Measurements from ENCODE around the gene TRAPPC5.
A peak's percentile ranks its signal among the peaks of the same experiment; 100 is the strongest.
"Not testable (repeated sequence)": the region's sequence is repeated elsewhere in the genome, so short reads cannot be mapped to it uniquely, and the experiment has no call there.

The TRAPPC5 gene

DNA sequence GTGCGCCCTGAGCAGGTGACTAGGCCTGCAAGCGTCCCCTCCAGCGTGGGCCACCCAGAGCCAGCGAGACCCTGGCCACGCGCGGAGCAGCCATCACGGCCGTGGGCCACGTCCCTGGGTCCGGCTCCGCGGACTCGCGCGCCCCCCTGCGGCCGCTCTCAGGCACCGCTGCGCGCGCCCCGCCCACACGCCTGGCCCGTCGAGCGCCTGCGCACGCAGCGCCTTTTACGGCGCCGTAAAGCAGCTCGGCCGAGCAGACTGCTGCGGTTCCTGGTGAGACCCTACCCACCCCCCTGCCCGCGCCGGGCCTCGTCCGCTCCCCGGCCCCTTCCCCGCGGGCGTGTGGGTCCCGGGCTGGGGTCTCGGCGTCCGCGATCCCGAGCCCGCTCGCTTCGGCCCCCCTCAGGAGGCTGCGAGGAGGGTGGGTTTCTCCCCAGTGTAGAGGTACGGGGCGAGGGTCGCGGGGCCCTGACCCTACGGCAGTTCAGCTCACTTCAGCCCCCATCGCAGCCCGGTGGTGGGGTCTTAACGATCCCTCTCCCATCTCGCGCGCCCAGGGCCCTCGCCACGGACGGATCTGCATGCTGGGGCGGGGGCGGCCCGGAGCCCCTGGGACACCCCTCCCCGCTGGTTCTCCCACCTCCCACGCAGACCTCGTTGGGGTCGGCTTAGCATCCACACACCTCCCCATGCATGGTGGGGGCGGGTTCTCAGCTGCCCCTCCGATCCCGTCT lies at the start of gene TRAPPC5:
Gene TRAPPC5 (plus strand): TSS at position 228 of the 734 bp plus-strand sequence. CDS start 1,421 bp downstream, outside the sequence.
- DNase-seq = peak; percentile 23

DNA sequence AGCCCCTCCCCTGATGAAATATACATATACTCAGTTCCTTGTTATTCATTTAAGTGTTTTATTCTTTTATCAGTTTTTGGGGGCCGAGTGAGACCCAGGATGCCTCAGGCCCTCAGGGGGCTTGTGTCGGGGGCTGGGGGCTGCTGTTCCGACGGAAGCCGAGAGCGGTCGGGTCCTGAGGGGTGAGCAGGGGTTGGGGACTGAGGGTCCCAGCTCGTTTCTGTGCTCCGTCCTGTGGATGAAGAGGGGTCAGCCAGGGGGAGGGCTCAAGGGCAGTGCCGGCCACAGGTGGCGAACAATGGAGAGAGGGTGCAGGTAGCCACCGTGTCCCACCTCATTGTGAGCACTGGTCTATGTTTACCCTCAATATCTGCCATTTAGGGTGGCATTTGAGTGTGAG lies 49.1 kb upstream of the TRAPPC5 start:
- DNase-seq = no peak

DNA sequence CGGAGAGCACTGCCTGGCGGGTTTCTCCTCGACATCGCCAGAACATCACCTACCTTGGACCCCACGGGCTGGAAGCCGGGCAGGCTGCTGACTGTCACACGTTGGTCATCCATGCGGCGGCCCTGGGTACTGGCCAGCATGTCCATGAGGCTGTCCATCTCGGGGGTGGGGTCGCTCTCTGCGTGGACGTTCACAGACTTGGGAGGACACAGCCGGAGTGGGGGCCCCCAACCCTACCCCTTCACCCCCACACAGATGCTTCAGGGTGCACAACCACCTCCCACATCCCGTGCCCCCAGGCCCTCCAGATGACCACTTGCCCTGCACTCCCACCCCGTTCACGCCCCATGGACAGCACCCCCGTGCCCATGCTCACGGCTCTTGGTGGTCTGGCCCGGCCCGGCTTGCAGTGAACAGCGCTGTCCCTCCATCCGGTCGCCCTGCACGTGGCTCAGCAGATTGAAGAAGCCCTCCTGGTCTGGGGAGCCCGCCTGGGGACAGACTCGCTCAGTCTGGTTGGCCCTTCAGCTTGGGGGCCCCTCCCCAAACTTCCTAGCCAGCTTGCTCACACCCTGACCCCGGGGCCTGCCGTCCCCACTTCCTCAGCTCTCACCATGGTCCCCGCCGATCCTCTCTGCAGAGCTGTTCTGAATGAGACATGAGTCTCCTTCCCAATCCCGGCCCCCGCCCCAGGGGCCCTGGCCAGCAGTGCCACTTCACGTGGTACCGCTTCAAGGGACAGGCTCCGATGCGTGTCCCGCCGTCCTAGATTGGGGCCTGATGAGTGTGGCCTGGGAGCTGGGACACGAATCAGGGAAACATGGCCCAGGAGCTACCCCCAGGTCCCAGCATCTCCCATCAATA lies 48.1 kb upstream of the TRAPPC5 start:
- DNase-seq = no peak

DNA sequence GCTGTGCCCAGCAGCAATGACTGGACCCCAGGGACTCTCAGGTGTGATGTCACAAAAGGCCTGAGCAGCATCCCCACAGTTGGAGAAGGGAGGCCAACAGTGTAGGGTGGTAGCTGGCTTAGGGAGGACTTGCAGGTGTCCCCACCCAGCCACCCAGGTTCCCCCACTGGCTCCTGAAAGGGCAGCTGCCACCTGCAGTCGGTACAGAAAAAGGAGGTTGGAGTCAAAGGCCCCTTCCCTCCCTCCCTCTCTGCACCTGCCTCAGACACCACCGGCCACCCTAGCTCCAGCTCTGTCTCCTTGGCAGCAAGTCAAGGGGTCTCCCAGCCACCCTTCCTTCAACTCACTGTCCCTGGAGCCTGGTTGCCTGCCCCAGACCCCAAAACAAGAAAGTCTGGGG lies 46.9 kb upstream of the TRAPPC5 start, which contains the start of gene PCP2:
Gene PCP2 (minus strand): TSS at position 22 of the 400 bp plus-strand sequence. CDS start 262 bp downstream, outside the sequence.
- DNase-seq = no peak

DNA sequence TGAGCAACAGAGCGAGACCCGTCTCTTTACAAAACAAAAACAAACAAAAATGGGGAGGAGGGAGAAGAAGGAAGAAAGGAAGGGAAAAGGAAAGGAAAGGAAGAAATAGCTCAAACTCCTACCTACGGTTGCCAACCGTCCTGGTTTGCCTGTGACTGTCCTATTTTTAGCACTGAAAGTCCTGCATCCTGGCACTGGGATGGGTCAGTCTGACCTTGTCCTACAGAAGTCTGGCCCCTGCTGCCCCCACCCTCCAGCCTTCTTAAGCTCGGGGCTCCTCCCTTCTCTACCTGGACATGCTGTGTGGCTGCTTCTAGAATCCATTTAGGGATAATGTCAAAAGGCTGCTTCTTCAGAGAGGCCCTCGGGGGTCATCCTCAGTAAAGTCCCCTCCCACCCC lies 45.0 kb upstream of the TRAPPC5 start:
- DNase-seq = no peak

DNA sequence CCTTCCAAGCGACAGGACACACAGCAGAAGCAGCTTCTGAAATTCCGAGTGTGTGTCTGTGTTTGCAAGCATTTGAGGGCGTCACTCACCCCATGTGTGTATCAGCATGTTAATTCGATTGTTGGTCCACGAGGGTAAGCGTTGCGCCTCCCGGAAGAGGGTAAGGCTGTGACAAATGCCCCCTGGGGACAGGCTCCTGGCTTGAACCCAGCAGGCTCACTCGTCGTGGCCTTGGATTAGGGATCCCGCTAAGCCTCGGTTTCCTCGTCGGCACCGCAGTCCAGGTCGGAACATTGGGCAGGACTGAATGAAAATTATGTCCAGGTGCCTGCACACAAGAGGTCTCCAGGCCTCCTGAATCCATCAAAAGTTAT lies 44.3 kb upstream of the TRAPPC5 start:
- no peak for DNase-seq

DNA sequence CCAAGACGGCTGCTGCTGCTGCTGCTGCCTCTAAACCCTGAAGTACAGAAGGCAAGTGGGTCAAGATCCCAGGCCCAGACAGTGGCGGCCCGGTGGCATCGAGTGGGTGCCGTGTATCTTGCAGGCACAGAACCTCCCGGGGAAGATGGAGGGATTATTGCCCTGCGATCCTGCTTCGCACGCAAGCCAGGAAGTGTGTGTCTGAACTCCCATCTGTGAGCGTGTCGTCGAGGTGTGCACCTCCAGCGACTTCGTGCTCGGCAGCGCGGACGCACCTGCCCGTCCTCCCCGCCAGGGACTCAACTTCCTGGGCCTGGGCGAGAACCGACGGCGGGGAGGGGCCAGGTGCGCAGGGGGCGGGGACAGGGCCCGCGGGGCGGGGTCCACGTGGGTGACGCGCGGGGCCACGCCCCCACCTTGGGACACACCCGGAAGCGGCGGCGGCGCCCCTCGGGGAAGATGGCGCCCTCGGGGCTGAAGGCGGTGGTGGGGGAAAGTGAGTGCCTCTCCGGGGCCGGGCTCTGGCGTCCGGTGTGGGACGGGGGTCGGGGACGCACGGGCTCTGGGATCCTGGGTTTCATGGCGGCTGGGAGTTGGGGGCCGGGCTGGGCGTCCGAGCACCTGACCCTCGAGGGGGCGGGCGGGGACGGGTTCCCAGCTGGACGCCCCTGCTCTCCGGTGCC lies 43.8 kb upstream of the TRAPPC5 start, which contains the start of gene STXBP2:
Gene STXBP2 (plus strand): TSS at position 420 of the 683 bp plus-strand sequence. CDS start 40 bp downstream, at position 460.
- peak; percentile 11 for DNase-seq

DNA sequence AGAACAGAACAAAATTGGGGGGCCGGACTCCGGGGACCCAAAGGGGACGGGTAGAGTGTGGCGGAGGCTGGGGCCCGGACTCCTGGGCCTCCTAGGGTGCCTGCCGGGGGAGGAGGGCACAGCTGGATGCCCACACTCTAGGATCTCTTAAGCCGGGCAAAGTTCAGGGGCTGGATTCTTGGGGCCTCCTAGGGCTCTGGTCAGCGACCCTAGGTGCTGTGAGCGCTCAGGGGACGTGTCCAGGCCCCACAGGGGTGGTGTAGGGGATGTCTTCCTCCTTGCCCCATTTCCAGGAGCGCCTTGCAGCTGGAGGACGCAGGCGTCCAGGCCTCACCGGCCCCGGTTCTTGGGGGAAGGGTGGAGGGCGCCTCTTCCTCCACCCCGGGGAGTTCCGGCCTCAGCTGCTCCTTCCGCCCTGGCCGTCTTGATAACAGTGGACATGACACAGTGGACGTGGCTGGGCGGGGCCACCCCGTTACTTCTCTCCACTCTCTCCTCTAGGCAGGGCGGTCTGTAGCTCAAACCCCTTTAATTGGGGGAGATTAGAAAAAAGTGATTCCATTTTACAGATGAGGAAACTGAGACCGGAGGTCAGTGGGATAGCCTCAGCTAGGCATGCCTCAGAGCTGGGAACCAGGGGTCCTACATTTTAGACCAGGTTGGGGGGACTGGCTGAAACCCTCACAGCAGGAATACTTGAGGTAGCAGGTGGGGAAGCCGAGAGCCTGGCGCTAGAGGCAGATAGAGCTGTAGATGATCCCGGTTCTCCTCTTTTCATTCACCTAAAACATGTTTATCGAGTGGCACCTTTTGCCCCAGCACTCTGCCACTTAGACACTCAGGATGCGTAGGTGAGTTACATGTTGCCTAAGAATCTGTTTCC lies 43.0 kb upstream of the TRAPPC5 start:
- no peak for DNase-seq

DNA sequence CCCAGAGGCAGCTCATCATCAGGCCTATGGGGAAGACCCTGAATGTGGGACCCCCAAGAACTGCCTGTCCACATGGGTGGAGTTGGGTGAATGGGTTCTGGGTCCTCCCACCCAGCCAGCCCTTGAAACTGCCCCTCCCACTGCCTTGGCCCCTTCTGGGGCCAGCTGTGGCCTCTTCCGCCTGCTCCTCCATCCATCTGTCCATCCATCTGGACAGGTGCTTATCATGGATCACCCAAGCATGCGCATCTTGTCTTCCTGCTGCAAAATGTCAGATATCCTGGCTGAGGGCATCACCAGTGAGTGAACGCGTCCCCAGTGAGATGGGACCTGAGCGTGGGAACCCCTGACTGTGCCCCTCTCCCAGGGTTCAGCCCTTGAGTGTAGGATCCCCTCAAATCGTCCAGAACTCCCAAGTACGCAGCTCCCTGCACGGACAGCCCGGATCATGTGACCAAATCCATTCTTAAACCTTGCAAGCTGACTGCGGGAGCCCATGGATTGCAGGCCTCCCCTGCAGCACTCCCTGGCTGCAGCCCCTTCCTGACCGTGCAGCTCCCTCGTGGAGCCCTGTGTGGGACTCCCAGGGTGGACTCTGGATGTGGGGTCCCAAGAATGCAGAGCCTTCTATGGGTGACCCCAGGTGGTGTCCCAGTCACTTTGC lies 41.7 kb upstream of the TRAPPC5 start:
- no peak for DNase-seq

DNA sequence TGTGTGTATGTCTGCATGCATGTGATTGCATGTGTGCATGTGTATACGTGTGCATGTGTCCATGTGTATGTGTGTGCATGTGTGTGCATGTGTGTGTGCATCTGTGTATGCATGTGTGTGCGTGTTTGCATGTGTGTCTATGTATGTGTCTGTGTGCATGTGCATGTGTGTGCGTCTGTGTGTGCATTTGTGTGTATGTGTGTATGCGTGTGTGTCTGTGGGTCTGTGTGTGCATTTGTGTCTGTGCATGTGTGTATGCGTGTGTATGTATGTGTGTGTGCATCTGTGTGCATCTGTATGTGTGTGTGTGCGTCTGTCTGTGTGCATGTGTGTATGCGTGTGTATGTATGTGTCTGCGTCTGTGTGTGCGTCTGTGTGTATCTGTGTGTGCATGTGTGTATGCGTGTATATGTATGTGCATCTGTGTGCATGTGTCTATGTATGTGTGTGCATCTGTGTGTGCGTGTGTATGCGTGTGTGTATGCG lies 40.7 kb upstream of the TRAPPC5 start:
- no peak for DNase-seq

DNA sequence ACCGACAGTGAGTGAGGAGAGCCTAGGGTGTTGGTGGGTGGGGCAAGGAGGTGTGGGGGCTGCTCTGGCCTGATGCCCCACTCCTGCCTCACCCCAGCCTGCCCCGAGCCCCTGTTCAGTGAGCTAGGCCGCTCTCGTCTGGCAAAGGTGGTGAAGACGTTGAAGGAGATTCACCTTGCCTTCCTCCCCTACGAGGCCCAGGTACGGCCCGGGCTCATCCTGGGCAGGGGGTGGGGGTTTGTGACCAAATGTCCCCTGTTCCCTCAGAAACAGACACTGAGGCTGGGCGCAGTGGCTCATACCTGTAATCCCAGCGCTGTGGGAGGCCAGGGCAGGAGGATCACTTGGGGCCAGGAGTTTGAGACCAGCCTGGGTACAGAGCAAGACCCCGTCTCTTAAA lies 39.8 kb upstream of the TRAPPC5 start:
- DNase-seq = no peak

DNA sequence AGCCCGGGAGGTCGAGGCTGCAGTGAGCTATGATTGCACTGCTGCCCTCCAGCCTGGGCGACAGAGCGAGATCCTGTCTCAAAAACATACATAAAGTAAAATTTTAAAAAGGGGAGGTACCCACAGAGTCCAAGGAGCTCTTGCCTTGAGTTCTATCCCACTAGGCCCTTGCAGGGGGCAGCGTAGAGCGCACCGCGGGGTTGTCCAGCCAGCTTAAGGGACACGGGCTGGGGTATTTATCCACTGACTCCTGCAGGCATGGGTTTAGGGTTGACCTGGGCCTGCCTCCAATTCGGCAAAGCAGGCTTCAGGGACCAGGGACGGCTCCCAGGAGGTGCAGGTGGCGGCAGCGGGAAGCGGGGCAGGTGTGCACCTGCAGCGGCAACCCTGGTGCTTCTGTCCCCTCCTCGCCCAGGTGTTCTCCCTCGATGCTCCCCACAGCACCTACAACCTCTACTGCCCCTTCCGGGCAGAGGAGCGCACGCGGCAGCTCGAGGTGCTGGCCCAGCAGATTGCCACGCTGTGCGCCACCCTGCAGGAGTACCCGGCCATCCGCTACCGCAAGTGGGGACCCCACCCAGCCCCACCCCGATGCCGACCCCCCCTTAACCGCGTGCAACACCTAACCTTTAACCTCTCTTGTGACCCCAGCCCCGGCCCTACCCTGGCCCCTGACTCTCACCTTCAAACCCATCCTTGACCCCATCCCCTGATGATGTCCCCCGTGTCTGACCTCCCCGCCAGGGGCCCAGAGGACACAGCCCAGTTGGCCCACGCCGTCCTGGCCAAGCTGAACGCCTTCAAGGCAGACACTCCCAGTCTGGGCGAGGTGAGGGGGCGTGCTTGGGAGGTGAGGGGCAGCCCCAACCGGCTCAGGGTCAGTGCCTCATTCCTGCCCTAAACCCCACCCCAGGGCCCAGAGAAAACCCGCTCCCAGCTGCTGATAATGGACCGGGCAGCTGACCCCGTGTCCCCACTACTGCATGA lies 39.0 kb upstream of the TRAPPC5 start:
- DNase-seq = no peak

DNA sequence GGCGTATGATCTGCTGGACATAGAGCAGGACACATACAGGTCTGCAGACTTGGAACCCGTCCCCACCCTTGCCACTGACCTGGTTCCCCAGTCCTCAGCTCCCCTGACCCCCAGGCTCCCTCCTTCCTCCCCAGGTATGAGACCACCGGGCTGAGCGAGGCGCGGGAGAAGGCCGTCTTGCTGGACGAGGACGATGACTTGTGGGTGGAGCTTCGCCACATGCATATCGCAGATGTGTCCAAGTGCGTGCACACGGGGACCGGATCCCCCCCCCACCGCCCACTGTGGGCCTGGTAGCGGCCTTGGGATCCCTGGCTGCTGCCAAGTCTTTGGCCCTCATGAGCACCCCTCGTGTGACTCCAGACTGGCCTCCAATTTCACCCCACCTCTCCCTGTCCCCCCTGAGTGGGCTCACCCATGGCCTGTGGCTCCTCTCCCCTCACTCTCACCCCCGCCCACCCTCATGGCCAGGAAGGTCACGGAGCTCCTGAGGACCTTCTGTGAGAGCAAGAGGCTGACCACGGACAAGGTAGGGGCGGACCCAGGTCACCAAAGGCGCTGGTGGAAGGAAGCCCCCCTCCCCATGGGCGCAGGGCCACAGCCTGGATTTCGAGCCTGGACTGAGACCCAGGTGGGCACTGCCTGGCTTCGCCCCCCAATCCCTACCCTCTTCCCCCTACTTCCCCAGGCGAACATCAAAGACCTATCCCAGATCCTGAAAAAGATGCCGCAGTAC lies 38.2 kb upstream of the TRAPPC5 start:
- no peak for DNase-seq

DNA sequence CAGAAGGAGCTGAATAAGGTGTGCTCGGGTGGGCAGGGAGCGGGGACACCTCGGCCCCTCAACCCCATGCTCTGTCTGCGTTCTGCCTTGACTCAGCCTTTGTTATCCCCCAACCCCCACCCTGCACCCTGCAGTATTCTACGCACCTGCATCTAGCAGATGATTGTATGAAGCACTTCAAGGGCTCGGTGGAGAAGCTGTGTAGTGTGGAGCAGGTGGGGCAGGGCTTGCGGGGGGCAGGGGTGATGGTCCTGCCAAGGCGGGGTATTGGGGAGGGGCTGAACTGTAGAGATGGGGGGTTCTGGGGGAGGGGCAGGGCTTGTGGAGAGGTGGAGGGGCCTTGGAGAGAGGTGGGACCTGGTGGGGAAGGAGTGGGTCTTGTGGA lies 37.6 kb upstream of the TRAPPC5 start:
- DNase-seq = no peak

DNA sequence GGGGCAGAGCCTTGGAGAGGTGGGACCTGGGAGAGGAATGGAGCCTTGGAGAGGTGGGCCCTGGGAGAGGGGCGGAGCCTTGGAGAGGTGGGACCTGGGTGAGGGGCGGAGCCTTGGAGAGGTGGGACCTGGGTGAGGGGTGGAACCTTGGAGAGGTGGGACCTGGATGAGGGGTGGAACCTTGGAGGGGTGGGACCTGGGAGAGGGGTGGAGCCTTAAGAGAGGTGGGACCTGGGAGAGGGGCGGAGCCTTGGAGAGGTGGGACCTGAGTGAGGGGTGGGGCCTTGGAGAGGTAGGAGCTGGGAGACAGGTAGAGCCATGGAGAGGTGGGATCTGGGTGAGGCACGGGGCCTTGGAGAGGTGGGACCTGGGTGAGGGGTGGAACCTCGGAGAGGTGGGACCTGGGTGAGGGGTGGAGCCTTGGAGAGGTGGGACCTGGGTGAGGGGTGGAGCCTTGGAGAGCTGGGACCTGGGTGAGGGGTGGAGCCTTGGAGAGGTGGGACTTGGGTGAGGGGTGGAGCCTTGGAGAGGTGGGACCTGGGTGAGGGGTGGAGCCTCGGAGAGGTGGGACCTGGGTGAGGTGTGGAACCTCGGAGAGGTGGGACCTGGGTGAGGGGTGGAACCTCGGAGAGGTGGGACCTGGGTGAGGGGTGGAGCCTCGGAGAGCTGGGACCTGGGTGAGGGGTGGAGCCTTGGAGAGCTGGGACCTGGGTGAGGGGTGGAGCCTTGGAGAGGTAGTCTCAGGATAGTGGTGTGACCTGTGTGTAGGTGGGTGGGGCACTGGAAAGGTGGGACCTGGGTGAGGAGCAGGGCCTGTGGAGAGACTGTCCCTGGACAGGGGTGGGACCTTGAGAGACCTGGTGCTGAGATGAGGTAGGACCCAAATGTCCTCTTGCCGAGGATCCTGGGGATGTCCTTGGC lies 36.7 kb upstream of the TRAPPC5 start:
- DNase-seq = not testable (repeated sequence)

DNA sequence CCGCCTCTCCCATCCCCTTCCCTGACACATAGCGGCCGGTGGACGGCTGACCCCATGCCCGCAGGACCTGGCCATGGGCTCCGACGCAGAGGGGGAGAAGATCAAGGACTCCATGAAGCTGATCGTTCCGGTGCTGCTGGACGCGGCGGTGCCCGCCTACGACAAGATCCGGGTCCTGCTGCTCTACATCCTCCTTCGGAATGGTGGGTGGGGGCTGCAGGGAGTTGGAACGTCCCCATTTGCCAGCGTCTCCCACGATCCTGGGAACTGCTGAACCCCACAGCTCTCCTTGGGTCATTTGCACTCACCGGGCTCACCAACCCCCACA lies 36.1 kb upstream of the TRAPPC5 start:
- no peak for DNase-seq

DNA sequence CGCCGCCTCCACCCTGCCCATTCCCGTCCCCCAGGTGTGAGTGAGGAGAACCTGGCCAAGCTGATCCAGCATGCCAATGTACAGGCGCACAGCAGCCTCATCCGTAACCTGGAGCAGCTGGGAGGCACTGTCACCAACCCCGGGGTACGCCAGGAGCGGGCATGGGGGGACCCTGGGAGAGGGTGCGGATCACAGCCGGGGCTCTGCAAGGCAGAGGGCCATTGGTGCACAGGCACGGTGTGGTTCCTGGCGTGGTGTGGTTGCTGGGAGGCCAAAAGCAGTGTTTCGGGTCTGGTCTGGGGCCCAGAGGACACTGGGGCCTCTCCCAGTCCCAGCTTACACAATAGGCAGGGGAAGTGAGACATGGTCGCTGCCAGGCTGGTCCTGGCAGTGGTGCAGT lies 35.5 kb upstream of the TRAPPC5 start:
- no peak for DNase-seq

DNA sequence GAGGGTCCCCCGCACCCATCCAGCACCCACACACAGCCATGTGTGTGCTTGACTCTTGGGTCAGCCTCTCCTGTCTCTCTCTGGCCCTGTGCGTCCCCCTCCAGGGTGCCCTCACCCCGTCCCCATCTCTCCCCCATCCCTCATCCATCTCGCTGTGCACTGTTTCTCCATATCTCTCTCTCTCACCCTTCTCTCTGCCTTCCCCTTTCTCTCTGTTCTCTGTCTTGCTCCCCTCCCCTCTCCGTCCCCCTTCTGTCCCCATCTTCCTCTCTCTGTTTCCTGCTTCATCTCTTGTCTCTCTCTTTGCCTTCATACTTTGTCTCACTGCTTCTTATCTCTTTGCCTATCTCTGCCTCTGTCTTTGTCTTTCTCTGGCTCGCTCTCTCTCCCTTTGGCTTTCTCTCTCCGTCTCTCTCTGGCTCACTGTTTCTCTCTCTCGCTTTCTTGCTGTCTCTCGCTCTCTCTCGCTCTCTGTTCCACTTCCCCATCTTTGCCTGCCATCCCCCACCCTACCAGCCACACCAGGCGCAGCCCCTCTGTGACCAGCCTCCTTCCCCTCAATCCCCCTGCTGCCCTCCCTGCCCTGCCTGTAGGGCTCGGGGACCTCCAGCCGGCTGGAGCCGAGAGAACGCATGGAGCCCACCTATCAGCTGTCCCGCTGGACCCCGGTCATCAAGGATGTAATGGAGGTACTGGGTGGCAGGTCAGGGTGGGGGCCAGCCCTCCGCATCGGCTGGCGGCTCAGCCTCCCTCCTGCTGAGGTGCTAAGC lies 34.8 kb upstream of the TRAPPC5 start:
- DNase-seq = no peak

All from NCI-H526 treated with DMSO at 0.1 percent for 48 hours (cell line).